ENCODE measurements around the gene RAB1A.

Gene RAB1A

GRCh38 chr2:65061146-65061909 lies 68.6 kb downstream of the RAB1A start:
- DNase-seq (ENCODE audit: low spot score) = no peak

- DNase-seq (ENCODE audit: low spot score) = no peak
Measured at GRCh38 chr2:65059071-65059470, 70.8 kb downstream of the RAB1A start.

- no peak for DNase-seq (ENCODE audit: low spot score)
Measured at GRCh38 chr2:65057391-65058052, 72.4 kb downstream of the RAB1A start.

- DNase-seq (ENCODE audit: low spot score) = no peak
Measured at GRCh38 chr2:65057054-65057375, 72.9 kb downstream of the RAB1A start.

GRCh38 chr2:65056215-65057053 lies 73.5 kb downstream of the RAB1A start, which contains the start of gene CEP68:
Gene CEP68 (plus strand): TSS chr2:65056416. CDS start chr2:65069445, 13,029 bp downstream.
- peak; percentile 98 for DNase-seq (ENCODE audit: low spot score)

GRCh38 chr2:65055422-65056214 lies 74.3 kb downstream of the RAB1A start:
- no peak for DNase-seq (ENCODE audit: low spot score)

GRCh38 chr2:65054749-65055421 lies 75.0 kb downstream of the RAB1A start:
- DNase-seq (ENCODE audit: low spot score) = no peak

- DNase-seq (ENCODE audit: low spot score) = no peak
Measured at GRCh38 chr2:65053199-65053598, 76.7 kb downstream of the RAB1A start.

- DNase-seq (ENCODE audit: low spot score) = no peak
Measured at GRCh38 chr2:65050931-65051330, 79.0 kb downstream of the RAB1A start.

- no peak for DNase-seq (ENCODE audit: low spot score)
Measured at GRCh38 chr2:65049010-65049639, 80.8 kb downstream of the RAB1A start.

- DNase-seq (ENCODE audit: low spot score) = no peak
Measured at GRCh38 chr2:65046633-65047407, 83.1 kb downstream of the RAB1A start.

GRCh38 chr2:65045651-65046050 lies 84.3 kb downstream of the RAB1A start:
- no peak for DNase-seq (ENCODE audit: low spot score)

GRCh38 chr2:65044097-65044735 lies 85.7 kb downstream of the RAB1A start:
- no peak for DNase-seq (ENCODE audit: low spot score)

- DNase-seq (ENCODE audit: low spot score) = no peak
Measured at GRCh38 chr2:65043001-65043400, 86.9 kb downstream of the RAB1A start.

GRCh38 chr2:65040400-65041261 lies 89.3 kb downstream of the RAB1A start:
- peak; percentile 83 for DNase-seq (ENCODE audit: low spot score)

GRCh38 chr2:65039640-65040039 lies 90.3 kb downstream of the RAB1A start:
- DNase-seq (ENCODE audit: low spot score) = no peak

- no peak for DNase-seq (ENCODE audit: low spot score)
Measured at GRCh38 chr2:65037178-65037577, 92.7 kb downstream of the RAB1A start.
